PC-9 (cell line): ENCODE results near the gene TGM1.

Experiments used
- CTCF ChIP-seq: fragments of 200-600 bp; sonication (generic); conservative IDR thresholded peaks from 2 replicates; pipeline ENCODE4 v1.6.1; 2017; ENCODE audit warnings: mixed run types, antibody characterized with exemption, mild to moderate bottlenecking, moderate library complexity
- EZH2 ChIP-seq: fragments of 200-600 bp; sonication (generic); IDR thresholded peaks from 2 replicates; pipeline ENCODE4 v1.8.0; 2017; ENCODE audit warnings: antibody characterized with exemption, low read depth

- TF ChIP-seq CTCF (no peak), EZH2 (no peak)
Observed at GRCh38 chr14:24293525-24293924, 30.5 kb upstream of the TGM1 start.
